Activated T-cell treated with anti-CD3 and anti-CD28 coated beads, Interleukin-2, amount 50 U/mL, for 48 hours (primary cell): ENCODE results near the gene FNDC5.

Source experiments
- DNase-seq, 2 experiments: peaks; one replicate each; pipeline ENCODE4 v3.0.0-alpha.2; 2020

The FNDC5 gene

DNA sequence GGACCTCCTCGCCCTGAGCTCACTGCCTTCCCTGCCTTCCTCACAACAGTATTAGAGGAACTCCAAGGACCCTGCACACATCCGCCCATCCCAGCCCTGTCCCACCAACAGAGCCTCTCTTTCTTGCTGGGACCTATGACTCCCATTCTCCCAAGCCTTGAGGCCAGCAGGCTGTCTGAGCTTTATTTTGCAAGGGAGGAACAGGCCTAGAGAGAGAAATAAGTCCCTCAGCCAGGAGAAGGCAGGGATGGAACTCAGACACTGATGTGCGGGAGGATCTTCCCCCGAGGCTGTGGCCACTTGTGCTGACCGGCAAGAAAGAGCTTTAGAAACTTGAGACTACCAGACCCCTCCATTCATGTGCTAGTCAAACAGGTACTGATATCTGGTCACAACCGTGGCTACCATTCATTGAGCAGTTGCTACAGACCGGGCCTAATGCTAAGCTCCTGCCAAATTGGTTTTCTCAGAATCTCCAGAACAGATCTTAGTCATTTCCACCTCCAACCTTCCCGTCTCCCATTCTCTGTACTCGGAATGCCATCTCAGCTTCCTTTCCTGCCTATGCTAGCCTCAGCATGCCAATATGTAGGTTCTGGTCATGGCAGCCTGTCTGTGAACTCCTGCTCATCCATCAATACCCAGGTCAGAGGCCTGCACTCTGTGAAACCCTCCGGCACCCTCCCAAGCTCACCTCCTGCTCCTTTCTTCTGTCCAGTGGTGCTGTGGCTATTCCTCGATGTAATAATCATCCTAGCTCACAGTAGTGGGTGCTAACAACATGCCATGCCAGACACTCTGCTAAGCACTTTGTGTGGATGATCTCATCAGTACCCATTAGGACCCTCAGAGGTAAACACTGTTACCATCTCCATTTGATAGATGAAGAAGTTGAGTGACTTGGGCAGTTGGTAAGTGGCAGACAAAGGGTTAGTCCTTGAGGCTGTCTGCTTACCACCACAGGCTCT is 26.7 kb upstream of the FNDC5 start:
- no peak for DNase-seq

DNA sequence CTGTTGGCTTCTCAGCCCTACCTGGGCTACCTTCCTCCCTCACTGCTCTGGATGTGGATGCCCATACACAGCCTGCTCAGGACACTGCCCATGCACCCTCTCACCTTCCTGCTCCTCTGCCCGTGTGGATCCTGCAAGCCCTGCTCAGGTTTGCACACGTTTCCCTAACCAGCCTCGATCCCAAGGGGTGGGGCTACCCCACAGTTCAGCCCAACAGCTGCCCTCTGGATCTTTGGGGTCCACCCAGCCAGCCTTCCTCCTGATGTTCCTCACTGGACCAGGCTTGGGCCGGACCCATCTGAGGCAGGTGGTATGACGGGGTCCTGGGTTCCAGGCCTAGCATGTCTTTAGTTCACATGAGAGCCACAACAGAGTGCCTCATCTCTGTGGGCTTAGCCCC is 25.7 kb upstream of the FNDC5 start:
- DNase-seq, result no peak

DNA sequence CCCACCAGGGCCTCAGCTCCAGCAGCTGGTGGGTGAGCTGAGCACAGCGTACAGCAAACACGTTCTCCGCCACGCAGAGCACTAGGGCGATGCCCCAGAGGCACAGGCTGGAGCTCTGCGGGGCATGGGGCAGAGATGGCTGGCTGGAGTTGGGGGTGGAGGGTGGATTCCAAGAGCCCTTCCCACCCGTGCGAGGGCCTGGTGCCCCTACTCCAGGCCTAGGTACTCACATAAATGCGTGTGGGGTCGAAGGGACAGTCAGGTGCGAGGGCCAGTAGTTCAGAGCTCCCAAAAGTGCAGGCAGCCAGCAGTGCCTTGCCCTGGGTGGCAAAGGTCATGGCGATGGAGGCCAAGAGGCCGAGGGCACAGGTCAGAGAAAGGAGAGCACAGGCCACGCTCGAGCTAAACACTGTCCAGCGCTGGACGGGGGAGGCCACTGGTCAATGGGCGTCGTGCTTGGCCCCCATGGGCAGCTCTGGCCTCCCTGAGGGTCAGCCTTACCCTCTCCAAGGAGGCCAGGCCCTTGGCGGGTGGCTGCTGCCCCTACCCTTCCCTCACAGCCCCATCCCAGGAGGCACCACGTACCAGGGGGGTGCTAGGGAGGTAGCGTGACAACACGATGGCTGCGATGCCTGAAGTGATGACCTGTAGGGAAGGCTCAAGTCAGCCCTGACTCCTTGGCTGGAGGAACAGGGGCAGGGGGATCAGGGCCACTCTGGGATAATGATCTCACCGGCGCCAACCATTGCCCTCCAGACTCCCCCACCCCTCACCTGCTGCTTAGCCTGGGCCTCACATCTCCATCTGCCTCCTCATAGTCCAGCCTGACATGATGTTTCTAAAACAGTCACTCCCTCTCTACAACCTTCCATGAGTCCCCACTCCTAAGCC is 24.9 kb upstream of the FNDC5 start:
- no peak for DNase-seq

DNA sequence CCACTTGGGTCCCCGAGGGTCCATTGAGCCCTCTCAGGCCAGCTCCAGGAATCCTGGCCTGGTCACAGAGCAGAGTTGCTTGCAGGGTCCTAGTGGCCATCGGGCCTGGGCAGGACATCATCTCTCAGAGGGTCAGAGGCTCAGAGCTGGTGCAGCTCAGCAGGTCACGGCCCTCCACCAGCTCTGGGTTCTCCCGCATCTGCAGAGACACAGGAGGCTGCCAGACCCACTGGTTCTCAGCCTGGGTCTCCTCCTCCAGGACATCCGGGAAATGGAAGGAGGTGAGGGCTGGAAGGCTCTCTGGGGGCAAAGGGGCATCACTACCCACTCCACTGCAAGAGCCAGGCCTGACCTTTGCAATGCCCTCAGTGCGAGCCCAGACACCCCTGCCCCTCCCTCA is 24.0 kb upstream of the FNDC5 start:
- DNase-seq, result no peak

DNA sequence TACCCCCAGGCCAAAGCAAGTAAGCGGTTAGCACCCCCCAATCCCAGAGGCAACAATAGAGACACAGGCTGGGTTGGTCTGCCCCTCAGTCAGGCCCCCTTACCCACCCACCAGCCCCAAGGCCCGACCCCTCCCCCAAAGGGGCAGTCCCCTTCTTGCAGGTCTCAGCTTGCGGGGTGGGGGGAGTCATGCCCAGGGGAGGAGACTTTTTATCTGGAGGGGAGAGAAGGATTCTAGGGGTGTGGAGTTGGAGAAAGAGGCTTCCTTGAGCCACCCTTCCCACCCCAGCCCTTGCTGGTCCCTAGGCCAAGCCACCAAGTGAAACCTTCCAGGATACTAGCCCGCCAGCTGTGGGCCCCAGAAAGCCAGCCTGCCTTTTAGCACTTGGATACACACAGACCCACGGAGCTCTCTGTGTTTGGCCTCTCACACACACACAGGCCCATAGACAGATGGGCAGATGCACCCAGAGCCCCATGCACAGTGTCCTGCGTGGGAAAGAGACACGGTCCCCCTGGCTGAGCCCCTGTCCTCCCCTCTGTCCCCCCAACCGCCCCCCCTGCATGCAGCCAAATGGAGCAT is 23.4 kb upstream of the FNDC5 start:
- no peak for DNase-seq

DNA sequence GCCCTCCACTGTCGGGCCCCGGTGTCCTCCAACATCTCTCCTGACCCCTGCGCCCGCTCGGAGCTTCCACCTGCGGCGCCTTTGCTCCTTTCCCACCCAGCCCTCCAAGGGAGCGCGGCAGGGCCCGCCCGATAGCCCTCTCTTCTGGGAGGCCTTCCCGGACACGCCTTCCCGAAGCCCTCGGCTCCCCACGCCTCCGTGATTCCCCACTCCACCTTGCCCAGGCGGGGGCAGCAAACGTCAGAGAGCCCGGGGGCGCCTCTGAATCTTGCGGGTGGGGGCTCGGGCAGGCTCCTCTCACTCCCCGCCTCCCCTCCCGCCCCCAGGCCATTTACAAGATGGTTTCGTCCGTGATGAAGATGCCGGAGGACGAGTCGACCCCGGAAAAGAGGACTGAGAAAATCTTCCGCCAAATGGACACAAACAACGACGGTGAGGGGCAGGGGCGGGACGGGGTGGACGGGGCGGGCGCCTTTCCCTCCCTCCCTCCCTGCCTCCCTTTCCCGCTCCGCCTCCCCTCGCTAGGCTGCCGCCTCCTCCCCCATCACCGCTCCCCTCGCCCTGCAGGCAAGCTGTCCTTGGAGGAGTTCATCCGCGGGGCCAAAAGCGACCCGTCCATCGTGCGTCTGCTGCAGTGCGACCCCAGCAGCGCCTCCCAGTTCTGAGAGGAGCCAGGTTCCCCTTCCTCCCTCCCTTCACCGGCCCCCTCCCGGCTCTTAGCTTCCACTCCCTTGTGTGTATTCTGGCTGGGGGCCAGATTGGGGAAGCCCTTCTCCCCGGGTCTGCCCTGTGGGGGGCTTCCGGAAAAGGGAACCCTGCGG is 22.7 kb upstream of the FNDC5 start:
- DNase-seq, result peak in 1 of 2 experiments; percentile 47

DNA sequence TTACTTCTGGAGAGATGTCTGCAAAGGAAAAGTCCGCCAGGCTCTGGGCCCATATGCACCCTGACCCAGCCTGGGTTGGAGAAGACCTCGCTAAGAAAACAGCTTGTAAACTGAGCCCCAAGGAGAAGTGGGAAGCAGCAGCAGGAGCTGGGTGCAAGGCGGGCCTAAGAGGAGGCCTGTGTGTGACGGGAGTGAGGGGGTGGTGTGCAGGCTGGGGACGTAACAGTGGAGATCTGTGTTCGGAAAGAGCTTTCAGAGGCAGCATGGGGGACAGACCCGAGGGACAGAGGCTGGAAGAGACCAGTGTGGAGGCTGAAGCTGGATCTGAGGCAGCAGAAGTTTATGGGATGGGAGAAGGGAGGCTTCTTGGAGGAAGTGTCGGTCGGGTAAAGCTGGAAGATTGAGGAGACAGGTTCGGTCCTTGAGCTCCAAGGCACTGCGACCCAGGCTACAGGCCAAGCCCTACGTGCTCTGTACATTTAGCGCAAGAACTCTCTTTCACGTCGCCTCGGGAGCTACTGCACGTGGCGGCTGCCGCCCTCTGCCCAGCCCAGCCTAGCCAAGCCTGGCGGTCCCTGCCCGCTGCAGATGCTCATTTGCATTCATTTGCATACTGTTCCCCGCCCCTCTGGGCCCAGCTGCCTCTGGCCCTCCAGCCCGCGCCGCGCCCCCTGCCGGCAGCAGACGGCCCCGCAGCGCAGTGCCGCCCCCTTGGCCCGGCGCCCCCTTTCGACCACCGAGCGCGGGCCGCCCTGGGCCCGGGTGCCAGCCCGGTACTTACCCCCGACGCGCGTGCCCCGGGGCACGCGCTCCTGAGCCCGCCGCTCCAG is 21.9 kb upstream of the FNDC5 start:
- peak; percentile 70 to 78 for DNase-seq

DNA sequence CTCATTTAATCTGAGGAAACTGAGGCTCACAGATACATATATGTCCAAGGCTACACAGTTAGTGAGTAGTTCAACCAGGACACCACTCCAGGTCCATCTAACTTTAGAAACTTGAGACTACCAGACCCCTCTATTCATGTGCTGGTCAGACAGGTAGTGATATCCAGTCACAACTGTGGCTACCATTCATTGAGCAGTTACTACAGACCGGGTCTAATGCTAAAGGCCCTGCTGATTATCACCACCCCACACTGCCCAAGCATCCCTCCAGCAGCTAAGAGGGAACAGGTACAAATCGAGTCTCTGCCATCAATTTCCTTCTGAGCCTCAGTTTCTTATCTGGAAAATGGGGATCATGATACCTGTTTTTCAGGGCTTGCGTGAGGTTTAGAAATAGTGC is 20.9 kb upstream of the FNDC5 start:
- DNase-seq, result no peak

DNA sequence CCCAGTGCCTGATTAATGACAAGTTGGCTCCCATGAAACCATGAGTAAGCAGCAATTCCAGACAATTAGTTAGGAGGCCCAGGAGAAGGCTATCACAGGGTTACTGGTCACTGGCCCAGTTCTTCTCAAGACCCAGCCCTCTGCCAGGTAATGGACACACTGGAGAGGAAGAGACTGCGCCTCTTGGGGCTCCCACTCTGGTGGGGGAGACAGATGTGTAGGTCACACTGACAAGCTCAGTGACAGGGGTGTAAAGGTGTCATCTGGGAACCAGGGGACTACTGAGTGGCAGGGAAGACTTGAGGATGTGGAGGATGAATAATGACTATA is 20.5 kb upstream of the FNDC5 start:
- DNase-seq, result no peak

DNA sequence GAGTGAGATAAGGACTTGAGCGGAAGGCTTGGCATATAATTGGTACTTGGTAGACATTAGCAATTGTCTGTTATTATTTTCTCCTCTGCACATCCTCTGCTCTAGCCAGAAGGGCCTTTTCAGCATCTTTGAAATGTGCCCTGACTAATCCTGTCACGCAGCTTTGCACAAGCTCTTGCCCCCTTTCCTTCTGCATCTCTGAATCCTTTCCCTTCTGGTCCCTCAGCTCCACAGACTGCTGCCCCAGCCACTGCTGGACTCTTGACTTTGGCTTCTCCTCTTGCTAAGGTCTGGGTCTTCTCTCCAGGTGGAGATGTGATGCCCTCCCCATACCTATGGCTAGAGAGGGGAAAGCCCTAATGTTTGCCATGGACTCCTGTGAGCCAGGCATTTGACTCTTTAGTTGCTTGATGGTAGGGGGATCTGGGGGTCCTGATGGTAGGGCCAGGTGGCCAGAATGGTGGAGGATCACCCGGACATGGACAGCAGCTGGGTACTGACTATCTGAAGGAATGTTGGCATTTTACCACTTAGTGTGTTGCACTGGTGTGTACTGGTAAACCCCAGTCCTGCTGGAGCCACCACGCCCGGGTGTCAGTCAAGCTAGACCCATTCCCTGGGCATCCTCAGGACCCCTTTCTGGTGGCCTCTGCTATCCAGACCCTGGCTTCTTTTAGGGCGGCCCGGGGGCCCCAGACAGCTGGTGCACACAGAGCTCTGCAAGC is 20.0 kb upstream of the FNDC5 start:
- no peak for DNase-seq

DNA sequence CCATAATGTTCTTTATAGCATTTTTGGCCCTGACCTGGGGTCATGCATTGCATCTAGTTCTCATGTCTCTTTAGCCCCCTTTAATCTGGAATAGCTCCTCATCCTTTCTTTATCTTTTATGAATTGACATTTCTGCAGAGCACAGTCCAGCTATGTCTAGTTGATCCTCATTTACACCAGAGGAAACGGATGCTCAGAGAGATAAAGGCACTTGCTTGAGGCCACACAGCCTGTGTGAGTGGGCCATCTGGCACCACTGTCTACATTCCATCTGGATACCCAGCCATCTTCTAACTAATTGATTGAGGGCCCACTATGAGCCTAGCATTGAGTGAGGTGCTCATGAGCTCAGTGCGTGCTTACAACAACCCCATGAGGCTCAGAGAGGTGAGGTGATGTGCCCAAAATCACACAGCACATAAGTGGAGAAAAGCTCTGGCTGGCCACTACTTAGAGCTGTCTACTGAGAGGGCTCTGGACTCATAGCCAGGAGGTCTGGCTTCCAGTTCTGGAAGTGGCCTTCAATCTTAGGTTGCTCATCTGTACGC is 19.1 kb upstream of the FNDC5 start:
- DNase-seq, result no peak

DNA sequence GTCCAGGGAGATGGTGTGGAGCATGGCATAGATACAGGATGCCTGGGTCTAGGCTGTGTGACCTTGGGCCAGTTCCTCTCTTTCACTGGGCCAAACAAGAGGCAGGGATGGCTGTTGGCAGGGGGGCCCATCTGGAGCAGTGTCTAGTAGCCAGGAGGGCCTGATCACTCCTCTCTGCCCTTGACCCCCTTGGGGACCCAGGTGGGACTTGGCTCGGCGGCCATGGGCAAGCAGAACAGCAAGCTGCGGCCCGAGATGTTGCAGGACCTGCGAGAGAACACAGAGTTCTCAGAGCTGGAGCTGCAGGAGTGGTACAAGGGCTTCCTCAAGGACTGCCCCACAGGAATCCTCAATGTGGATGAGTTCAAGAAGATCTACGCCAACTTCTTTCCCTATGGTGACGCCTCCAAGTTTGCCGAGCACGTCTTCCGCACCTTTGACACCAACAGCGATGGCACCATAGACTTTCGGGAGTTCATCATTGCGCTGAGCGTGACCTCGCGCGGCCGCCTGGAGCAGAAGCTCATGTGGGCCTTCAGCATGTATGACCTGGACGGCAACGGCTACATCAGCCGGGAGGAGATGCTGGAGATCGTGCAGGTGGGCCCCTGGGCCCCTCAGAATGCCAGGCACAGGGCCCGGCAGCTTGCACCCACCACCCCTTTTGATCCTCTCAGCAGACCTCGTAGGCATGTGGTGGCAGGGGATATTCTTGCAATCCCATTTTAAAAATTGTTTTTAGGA is 18.1 kb upstream of the FNDC5 start:
- DNase-seq, result no peak

DNA sequence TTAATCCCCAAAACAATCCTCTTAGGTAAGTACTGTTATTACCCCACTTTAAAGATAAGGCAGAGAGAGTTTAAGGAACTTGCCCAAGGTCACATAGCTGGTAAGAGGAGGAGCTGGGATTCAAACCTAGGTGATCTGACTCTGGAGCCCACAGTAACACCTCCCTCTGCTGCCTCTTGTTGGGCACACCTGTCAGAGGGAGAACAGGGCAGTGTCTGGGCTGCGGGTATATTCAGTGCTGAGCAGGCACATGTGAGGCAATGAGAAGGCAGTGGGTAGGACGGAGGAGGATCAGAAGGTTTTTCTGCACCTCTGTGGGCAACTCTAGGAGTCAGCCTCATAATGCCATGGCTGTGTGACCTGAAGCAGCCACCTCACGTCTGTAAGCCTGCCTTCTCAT is 17.4 kb upstream of the FNDC5 start:
- DNase-seq, result no peak

DNA sequence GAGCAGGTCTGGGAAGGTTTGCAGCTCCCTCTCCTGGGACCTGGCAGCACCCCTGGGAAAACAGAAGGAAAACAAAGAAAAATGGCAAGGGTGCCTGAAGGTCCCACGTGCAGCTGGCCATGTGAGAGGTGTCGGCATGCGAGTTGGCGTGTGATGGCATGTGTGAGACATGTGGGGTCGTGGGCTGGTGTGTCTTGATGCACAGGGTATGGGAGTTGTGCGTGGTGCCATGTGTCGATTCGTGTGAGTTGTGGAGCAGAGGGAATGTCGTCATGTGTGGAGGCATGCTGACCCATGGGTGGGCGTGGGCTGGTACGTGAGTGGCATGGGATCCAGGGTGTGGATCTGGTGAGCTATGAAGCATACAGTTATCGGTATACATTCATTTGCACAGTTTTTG is 16.9 kb upstream of the FNDC5 start:
- no peak for DNase-seq

DNA sequence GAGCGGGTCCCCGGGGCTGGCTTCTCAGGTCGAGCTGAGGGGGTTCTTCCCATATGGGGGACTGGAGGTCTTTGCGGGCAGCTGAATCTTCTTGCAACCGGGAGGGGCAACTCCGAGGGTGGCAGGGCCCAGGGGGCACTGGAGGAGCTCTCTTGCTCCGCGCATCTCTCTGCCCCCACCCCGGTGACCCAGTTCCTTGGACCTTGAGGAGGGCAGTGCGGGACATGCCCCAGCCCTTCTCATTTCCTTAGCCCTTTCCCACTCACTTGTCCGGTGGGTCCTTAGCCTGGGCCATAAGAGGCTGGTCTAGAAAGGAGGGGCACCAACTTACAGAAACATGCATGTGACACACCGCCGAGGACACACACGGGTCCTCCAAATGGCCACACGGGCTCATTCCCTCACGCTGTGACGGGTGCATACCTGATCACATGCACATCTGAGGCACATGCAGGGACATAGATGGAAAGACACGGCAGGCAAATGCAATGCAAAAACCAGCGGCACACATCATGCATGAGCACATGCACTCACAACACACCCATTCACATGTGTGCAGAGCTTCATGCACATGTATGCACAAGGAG is 16.2 kb upstream of the FNDC5 start:
- no peak for DNase-seq

DNA sequence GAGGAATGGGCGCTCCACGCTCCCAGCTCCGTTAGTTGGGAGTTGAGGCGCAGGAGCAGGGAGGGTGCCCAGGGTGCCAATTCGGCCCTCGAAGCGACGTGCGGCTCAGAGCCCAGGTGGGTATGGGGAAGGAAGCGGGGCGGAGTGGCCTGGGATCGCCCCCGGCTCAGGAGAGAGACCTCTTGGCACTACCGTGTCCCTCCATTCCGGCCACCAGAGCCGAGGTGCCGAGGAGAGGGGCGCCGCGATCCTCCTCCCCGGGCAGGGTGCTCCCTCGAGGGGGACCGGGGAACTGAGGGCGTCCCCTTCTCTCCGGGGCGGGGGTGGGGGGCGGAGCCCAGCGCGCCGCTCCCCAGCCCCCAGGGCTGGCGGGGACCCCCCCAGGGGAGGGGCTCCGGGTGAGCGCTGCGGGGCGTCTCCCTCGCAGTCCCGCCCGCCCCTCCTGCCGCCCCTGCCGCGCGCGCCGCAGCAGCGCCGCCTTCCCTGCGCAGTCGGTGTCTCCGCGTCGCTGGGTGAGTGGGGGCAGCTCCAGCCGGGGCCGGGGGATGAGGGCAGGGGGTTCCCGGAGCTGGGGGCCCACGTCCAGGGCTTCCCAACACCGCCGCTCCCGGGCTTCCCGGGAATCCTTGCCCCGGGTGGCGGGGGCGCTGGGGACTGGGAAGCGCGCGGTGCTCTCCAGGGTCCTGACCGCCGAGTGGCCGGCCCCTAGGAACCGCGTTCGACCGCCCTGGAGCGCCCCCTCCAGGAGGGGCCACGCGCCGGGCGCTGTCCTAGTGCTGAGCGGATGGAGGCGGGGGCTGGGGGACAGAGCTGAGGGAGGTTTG is 15.5 kb upstream of the FNDC5 start, which contains the start of gene HPCA:
Gene HPCA (plus strand): TSS at position 488 of the 824 bp plus-strand sequence. CDS start 2,408 bp downstream, outside the sequence.
- peak; percentile 63 to 72 for DNase-seq

DNA sequence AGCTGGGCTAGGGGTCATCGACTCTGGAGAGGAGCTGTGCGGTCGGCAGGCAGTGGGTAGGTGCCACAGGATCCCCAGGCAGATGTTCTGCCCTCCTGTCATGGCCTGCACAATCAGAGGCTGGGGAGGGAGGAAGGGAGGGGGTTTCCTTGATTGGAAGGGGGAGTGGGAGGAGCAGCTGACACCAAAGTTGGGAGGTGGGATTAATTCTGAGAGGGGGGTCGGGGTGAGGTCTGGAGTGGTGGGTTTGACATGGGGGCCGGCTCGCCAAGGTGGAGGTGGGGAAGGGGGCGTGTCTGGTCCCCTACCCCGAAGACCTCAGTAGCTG is 14.9 kb upstream of the FNDC5 start:
- no peak for DNase-seq

DNA sequence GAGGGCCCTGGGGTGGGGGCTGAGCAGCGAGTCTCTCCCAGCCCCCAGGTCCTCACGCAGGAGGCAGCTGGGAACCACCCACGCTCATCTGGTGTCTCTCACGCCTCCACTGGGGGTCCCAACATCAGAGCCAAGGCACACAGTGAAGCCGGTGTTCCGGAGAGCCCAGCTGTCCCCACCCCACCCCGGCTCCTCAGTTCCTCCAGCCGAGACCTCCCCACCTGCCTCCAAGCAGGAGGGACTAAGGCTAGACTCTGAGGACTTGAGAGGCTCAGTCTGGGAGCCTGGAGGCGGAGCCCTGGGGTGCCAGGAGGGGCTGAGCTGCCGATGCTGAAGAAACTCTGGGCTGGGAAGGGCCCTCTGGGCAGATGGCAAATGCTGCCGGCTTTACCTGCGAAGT is 14.0 kb upstream of the FNDC5 start:
- no peak for DNase-seq

DNA sequence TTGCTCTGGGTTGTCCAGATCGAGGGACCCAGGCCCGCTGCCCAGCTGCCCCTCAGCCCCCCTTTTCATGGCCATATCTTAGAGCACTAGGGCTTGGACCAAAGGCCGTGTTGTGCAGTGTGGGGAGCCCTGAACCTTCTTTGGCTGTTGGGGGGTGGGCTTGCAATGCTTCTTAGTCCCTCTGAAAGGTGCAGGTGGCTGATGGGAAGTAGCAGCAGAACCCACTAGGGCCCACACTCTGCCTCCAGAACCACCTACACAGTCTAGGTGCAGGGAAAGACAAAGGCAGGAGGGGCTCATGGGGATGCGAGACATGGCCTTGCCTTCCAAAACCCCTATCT is 13.3 kb upstream of the FNDC5 start:
- no peak for DNase-seq
